ENCODE results near the gene HSPH1. TPM values are rescaled to one million over a fixed set of nuclear protein-coding genes. Genes with fewer than 3 reads are reported as not detected.

HSPH1 gene
- 26.7 and 32.4 TPM in 2 replicates for total RNA-seq (ENCODE audit: low replicate concordance)

GRCh38 chr13:31161557-31162150 lies at the start of gene HSPH1:
TSS of gene HSPH1 (minus strand) at chr13:31161904. CDS start at chr13:31161582, 322 bp downstream.

DNA sequence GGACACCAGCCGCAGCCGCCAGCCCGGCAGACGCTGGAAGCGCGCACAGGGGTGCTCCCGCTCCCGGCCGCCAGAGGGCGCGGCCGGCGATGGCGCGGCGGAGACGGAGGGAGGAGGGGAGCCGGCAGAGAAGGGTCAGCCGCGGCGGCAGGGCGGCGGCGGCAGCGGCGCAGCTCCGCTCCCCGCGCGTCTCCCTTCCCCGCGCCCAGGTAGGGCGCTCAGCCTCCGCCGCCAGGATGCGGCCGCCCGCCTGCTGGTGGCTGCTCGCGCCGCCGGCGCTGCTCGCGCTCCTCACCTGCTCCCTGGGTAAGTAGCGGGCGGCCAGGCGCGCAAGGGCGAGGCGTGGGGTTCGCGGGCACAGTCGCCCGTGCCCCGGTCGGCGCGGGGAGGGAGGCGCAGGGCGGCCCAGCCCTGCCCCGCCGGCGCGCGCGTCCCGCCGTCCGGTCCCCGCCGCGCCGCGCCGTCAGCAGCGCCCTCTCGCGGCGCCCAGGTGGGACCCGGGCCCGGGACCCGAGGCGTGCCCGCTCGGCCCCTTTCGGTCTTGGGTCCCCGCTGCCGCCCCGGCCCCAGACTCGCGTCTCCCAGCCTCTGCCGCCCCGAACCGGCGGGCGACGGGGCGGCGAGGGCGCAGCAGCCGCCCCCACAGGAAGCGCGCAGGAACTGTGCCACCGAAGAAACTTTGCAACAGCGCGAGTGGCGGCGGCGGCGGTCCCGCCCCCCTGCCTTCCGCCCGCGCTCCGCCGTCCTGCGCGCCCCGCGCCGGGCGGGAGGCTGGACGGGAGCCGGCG lies 38.3 kb upstream of the HSPH1 start, which contains the start of gene B3GLCT:
Gene B3GLCT, plus strand, starts transcription at position 127 of the 788 bp plus-strand sequence. Its CDS starts 110 bp downstream, at position 237.

Other genes starting within 250 kb of the HSPH1 start
- not detected in 2 replicates for gene TEX26, start 229.2 kb downstream of the HSPH1 start, total RNA-seq (ENCODE audit: low replicate concordance)
- 6.7 and 12.8 TPM in 2 replicates for gene B3GLCT, start 38.1 kb upstream of the HSPH1 start, total RNA-seq (ENCODE audit: low replicate concordance)